C4-2B (cell line): ENCODE results near the gene EDIL3.

ENCODE experiments used
- H3K27ac ChIP-seq: fragments of 450-650 bp; 2 replicates; pipeline ENCODE4 v1.5.1; 2017
- ZFX ChIP-seq: fragments of 450-650 bp; IDR thresholded peaks from 2 replicates; pipeline ENCODE4 v1.6.1; 2017
- TF ChIP-seq, protein P1 (sequence below): fragments of 450-650 bp; conservative IDR thresholded peaks from 2 replicates; pipeline ENCODE4 v1.5.1; 2017; ENCODE audit warnings: mild to moderate bottlenecking

The EDIL3 gene

GRCh38 chr5:84237126-84237525 lies 147.6 kb downstream of the EDIL3 start:
- TF ChIP-seq ZFX: no peak
- TF ChIP-seq, protein P1, sequence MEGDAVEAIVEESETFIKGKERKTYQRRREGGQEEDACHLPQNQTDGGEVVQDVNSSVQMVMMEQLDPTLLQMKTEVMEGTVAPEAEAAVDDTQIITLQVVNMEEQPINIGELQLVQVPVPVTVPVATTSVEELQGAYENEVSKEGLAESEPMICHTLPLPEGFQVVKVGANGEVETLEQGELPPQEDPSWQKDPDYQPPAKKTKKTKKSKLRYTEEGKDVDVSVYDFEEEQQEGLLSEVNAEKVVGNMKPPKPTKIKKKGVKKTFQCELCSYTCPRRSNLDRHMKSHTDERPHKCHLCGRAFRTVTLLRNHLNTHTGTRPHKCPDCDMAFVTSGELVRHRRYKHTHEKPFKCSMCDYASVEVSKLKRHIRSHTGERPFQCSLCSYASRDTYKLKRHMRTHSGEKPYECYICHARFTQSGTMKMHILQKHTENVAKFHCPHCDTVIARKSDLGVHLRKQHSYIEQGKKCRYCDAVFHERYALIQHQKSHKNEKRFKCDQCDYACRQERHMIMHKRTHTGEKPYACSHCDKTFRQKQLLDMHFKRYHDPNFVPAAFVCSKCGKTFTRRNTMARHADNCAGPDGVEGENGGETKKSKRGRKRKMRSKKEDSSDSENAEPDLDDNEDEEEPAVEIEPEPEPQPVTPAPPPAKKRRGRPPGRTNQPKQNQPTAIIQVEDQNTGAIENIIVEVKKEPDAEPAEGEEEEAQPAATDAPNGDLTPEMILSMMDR: no peak
- H3K27ac ChIP-seq: no peak overlapping the region

DNA sequence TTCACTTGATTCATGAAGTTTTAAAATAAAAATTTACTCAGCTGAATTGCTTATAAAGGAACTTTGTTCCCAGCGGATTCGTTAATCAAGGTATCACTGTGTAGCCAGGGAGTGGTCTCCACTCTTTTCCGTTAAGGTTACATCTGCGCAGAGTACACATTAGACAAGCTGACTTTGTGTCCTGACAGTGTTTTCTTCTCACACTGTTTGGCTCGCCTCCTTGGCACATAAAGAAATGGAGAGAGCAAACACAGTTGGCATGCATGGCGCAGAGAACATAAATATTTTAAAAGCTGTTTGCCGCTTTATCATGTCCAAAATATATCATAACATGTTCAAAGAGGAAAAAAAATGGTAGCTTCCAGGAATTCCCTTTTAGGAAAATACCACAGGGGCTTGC lies 153.2 kb downstream of the EDIL3 start:
- no peak for TF ChIP-seq ZFX
- TF ChIP-seq, protein P1: no peak
- H3K27ac ChIP-seq: no peak overlapping the region

GRCh38 chr5:84229045-84229444 lies 155.6 kb downstream of the EDIL3 start:
- TF ChIP-seq, protein P1: no peak
- no peak for TF ChIP-seq ZFX
- no peak overlapping the region for H3K27ac ChIP-seq

DNA sequence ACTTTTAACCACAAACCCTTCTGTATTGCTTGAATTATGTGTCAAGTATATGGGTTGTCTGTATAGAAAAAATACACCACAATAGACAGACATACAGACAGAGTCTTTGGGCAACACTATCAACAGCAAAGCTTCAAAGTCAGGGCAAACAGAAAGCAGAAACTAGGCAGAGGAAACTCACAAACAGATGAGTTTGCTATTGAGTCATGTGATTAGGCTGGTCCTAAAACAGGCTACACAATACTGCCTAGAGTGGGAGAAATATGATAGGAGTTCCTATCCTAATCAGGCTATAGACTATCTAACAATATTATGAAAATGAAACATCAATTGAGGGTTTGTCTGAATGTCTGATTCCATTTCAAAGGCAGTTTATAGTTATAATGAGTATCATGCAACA lies 156.4 kb downstream of the EDIL3 start:
- H3K27ac ChIP-seq: no peak overlapping the region
- no peak for TF ChIP-seq ZFX
- TF ChIP-seq, protein P1: no peak

- no peak overlapping the region for H3K27ac ChIP-seq
- TF ChIP-seq, protein P1: no peak
- TF ChIP-seq ZFX: no peak
Observed at GRCh38 chr5:84227236-84227635, 157.4 kb downstream of the EDIL3 start.

- no peak for TF ChIP-seq ZFX
- TF ChIP-seq, protein P1: no peak
- no peak overlapping the region for H3K27ac ChIP-seq
Observed at GRCh38 chr5:84218546-84218945, 166.1 kb downstream of the EDIL3 start.

DNA sequence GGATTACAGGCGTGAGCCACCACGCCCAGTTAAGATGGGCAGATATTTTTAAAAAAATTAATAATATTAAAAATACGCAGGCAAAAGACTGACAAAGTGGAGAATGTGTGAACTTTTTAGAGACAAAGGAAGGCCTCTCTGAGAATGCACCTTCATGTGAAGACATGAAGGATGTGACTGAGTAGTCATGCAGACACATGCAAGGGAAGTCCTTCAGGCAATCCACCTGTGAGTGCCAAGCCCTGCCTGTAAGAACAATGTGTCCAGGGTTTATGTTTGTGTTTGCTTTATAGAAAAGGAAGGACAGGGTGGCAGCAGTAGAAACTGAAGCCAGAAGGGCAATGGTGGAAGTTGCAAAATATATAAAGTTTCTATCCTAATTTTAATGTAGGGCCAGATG lies 169.2 kb downstream of the EDIL3 start:
- no peak overlapping the region for H3K27ac ChIP-seq
- TF ChIP-seq, protein P1: no peak
- no peak for TF ChIP-seq ZFX
